GM19193 (cell line): ENCODE measurements around the gene CENPP.

ENCODE experiments used
- POLR2A ChIP-seq: IDR thresholded peaks from 4 replicates; pipeline ENCODE4 v1.6.1; 2011; ENCODE audit not compliant: insufficient read depth, insufficient read length; ENCODE audit errors: extremely low read depth

The CENPP gene

GRCh38 chr9:92649007-92649406 is 323.3 kb downstream of the CENPP start:
- TF ChIP-seq POLR2A = no peak

GRCh38 chr9:92650296-92650695 is 324.5 kb downstream of the CENPP start:
- TF ChIP-seq POLR2A = no peak

- TF ChIP-seq POLR2A = no peak
These were observed 325.3 kb downstream of the CENPP start for GRCh38 chr9:92650839-92651621.

GRCh38 chr9:92652461-92652860 is 326.7 kb downstream of the CENPP start:
- no peak for TF ChIP-seq POLR2A

GRCh38 chr9:92654481-92655301 is 328.9 kb downstream of the CENPP start:
- no peak for TF ChIP-seq POLR2A

GRCh38 chr9:92655366-92655765 is 329.6 kb downstream of the CENPP start:
- TF ChIP-seq POLR2A = no peak

GRCh38 chr9:92655896-92656536 is 330.3 kb downstream of the CENPP start:
- no peak for TF ChIP-seq POLR2A

GRCh38 chr9:92656537-92656925 is 330.8 kb downstream of the CENPP start:
- no peak for TF ChIP-seq POLR2A

GRCh38 chr9:92657296-92658094 is 331.7 kb downstream of the CENPP start:
- no peak for TF ChIP-seq POLR2A

GRCh38 chr9:92658176-92658575 is 332.4 kb downstream of the CENPP start:
- no peak for TF ChIP-seq POLR2A

- TF ChIP-seq POLR2A = no peak
These were observed 332.9 kb downstream of the CENPP start for GRCh38 chr9:92658611-92659010.

GRCh38 chr9:92659601-92660000 is 333.8 kb downstream of the CENPP start:
- TF ChIP-seq POLR2A = no peak

- no peak for TF ChIP-seq POLR2A
These were observed 334.5 kb downstream of the CENPP start for GRCh38 chr9:92660266-92660665.

- no peak for TF ChIP-seq POLR2A
These were observed 335.4 kb downstream of the CENPP start for GRCh38 chr9:92661127-92661526.

GRCh38 chr9:92661743-92662142 is 336.0 kb downstream of the CENPP start:
- TF ChIP-seq POLR2A = no peak
